Osteoblast (primary cell): ENCODE results near the gene PLXNC1. TPM values are rescaled to one million over a fixed set of nuclear protein-coding genes. Genes with fewer than 3 reads are reported as not detected.

ENCODE experiments used
- DNase-seq: peaks from one replicate; pipeline ENCODE4 v3.0.0; 2011; ENCODE audit warnings: low spot score, mixed read lengths; ENCODE audit not compliant: insufficient read length; ENCODE audit errors: missing footprints
- H2AFZ ChIP-seq: 2 replicates; pipeline ENCODE4 v1.6.0; 2011; ENCODE audit warnings: mild to moderate bottlenecking, low read length
- H3K27ac ChIP-seq: 2 replicates; pipeline ENCODE4 v1.5.1; 2011; ENCODE audit warnings: mild to moderate bottlenecking, low read depth, low read length, moderate library complexity
- H3K27me3 ChIP-seq: 2 replicates; pipeline ENCODE4 v1.6.0; 2012; ENCODE audit warnings: mild to moderate bottlenecking, control low read depth, inconsistent platforms, low read length, moderate library complexity; ENCODE audit not compliant: insufficient read depth
- H3K36me3 ChIP-seq: 2 replicates; pipeline ENCODE4 v1.5.1; 2011; ENCODE audit warnings: mild to moderate bottlenecking, low read length, control low read depth, moderate library complexity; ENCODE audit not compliant: insufficient read depth
- H3K4me1 ChIP-seq: 2 replicates; pipeline ENCODE4 v1.5.1; 2011; ENCODE audit warnings: mild to moderate bottlenecking, low read length, control low read depth, moderate library complexity; ENCODE audit not compliant: insufficient read depth
- H3K4me2 ChIP-seq: 2 replicates; pipeline ENCODE4 v1.6.0; 2011; ENCODE audit warnings: mild to moderate bottlenecking, low read length; ENCODE audit not compliant: insufficient read depth
- H3K4me3 ChIP-seq: fragments of 200-600 bp; sonication (generic); 3 replicates; pipeline ENCODE4 v1.5.1; 2012; ENCODE audit warnings: mild to moderate bottlenecking, low read length, inconsistent platforms; ENCODE audit not compliant: insufficient read depth
- H3K79me2 ChIP-seq: 2 replicates; pipeline ENCODE4 v1.6.0; 2012; ENCODE audit warnings: mild to moderate bottlenecking, low read length, control low read depth, inconsistent platforms; ENCODE audit not compliant: insufficient read depth
- H3K9me3 ChIP-seq: 2 replicates; pipeline ENCODE4 v1.5.1; 2011; ENCODE audit warnings: low read depth, low read length, control low read depth
- H4K20me1 ChIP-seq: 2 replicates; pipeline ENCODE4 v1.6.0; 2012; ENCODE audit warnings: mild to moderate bottlenecking, low read length, control low read depth; ENCODE audit not compliant: insufficient read depth
- CTCF ChIP-seq: IDR thresholded peaks from 2 replicates; pipeline ENCODE4 v1.5.1; 2011; ENCODE audit warnings: mild to moderate bottlenecking, low read depth, low read length, moderate library complexity; ENCODE audit errors: extremely low read depth
- total RNA-seq: library from RNA; depleted of rRNA; stranded (reverse); fragments of >200 nt; gene quantifications from 2 replicates; pipeline ENCODE4 v1.2.3, GENCODE V29; 2012

The PLXNC1 gene
- total RNA-seq, 1 donor: 3.3 TPM

- no peak for DNase-seq
- no peaks in the 10 kb centered on the region for H4K20me1 ChIP-seq
- H3K4me1 ChIP-seq: no peaks in the 10 kb centered on the region
- no peak overlapping the region for H3K4me3 ChIP-seq
- no peaks in the 10 kb centered on the region for H3K36me3 ChIP-seq
- TF ChIP-seq CTCF: no peak
- no peak overlapping the region for H2AFZ ChIP-seq
- no peak overlapping the region for H3K27ac ChIP-seq
- no peaks in the 10 kb centered on the region for H3K9me3 ChIP-seq
- no peaks in the 10 kb centered on the region for H3K79me2 ChIP-seq
- H3K4me2 ChIP-seq: no peak overlapping the region
- H3K27me3 ChIP-seq: peaks cover 16% of the 10 kb centered on the region
Observed at GRCh38 chr12:94200069-94200468, 51.7 kb downstream of the PLXNC1 start.

- DNase-seq: no peak
- Histone ChIP-seq H3K36me3 (no peaks in the 10 kb centered on the region), H3K4me1 (no peaks in the 10 kb centered on the region), H3K27me3 (peaks cover 16% of the 10 kb centered on the region), H2AFZ (no peak overlapping the region), H3K9me3 (no peaks in the 10 kb centered on the region), H3K4me2 (no peak overlapping the region), H3K79me2 (no peaks in the 10 kb centered on the region), H3K4me3 (no peak overlapping the region), H4K20me1 (no peaks in the 10 kb centered on the region), H3K27ac (no peak overlapping the region)
- TF ChIP-seq CTCF: no peak
Observed at GRCh38 chr12:94200695-94201094, 52.3 kb downstream of the PLXNC1 start.

GRCh38 chr12:94202245-94203180, 54.1 kb downstream of the PLXNC1 start:
- H3K27me3 ChIP-seq: peaks cover 12% of the 10 kb centered on the region
- no peak overlapping the region for H3K27ac ChIP-seq
- H3K4me2 ChIP-seq: no peak overlapping the region
- no peaks in the 10 kb centered on the region for H4K20me1 ChIP-seq
- no peak overlapping the region for H2AFZ ChIP-seq
- H3K4me3 ChIP-seq: no peak overlapping the region
- no peaks in the 10 kb centered on the region for H3K36me3 ChIP-seq
- no peaks in the 10 kb centered on the region for H3K79me2 ChIP-seq
- no peaks in the 10 kb centered on the region for H3K9me3 ChIP-seq
- DNase-seq: no peak
- H3K4me1 ChIP-seq: peaks cover 3% of the 10 kb centered on the region
- TF ChIP-seq CTCF: no peak

GRCh38 chr12:94203181-94203546, 54.8 kb downstream of the PLXNC1 start:
- Histone ChIP-seq H2AFZ (no peak overlapping the region), H3K9me3 (no peaks in the 10 kb centered on the region), H3K36me3 (no peaks in the 10 kb centered on the region), H3K4me2 (no peak overlapping the region), H4K20me1 (no peaks in the 10 kb centered on the region), H3K4me1 (peaks cover 8% of the 10 kb centered on the region), H3K79me2 (no peaks in the 10 kb centered on the region), H3K4me3 (no peak overlapping the region), H3K27me3 (peaks cover 6% of the 10 kb centered on the region), H3K27ac (no peak overlapping the region)
- no peak for DNase-seq
- TF ChIP-seq CTCF: no peak
